HepG2 (cell line): Measurements from ENCODE around the gene PROS1. TPM values are rescaled to one million over a fixed set of nuclear protein-coding genes. Genes with fewer than 3 reads are reported as not detected.
A peak's percentile ranks its signal among the peaks of the same experiment; 100 is the strongest.

Experiments used
- ARNTL ChIP-seq: sonication (generic); formaldehyde crosslinking; IDR thresholded peaks from 2 replicates; pipeline ENCODE4 v1.4.0; 2020; ENCODE audit warnings: mild to moderate bottlenecking, missing genetic modification reagents
- BORCS8-MEF2B ChIP-seq: sonication (generic); formaldehyde crosslinking; IDR thresholded peaks from 2 replicates; pipeline ENCODE4 v1.8.0; 2022; ENCODE audit warnings: mild to moderate bottlenecking, missing genetic modification reagents
- FOSL1 ChIP-seq: sonication (generic); formaldehyde crosslinking; IDR thresholded peaks from 2 replicates; pipeline ENCODE4 v1.9.0; 2021; ENCODE audit warnings: missing genetic modification reagents, borderline replicate concordance
- HIVEP1 ChIP-seq: sonication (generic); formaldehyde crosslinking; IDR thresholded peaks from 2 replicates; pipeline ENCODE4 v1.4.0; 2020; ENCODE audit warnings: mild to moderate bottlenecking, missing genetic modification reagents
- IKZF4 ChIP-seq: sonication (generic); formaldehyde crosslinking; IDR thresholded peaks from 2 replicates; pipeline ENCODE4 v1.5.1; 2020; ENCODE audit warnings: borderline replicate concordance, mild to moderate bottlenecking, low read depth, missing genetic modification reagents; ENCODE audit errors: not compliant biosample characterization
- JDP2 ChIP-seq: sonication (generic); formaldehyde crosslinking; IDR thresholded peaks from 2 replicates; pipeline ENCODE4 v1.8.1; 2022; ENCODE audit warnings: missing genetic modification reagents, borderline replicate concordance
- KAT2B ChIP-seq: fragments of 150-350 bp; IDR thresholded peaks from 2 replicates; pipeline ENCODE4 v1.6.1; 2014; ENCODE audit warnings: low read depth, low read length, borderline replicate concordance
- KDM6A ChIP-seq: IDR thresholded peaks from 2 replicates; pipeline ENCODE4 v1.6.1; 2016; ENCODE audit warnings: low read depth
- MTF2 ChIP-seq: sonication (generic); formaldehyde crosslinking; IDR thresholded peaks from 2 replicates; pipeline ENCODE4 v1.5.0; 2020; ENCODE audit warnings: missing genetic modification reagents, borderline replicate concordance
- NFE2L2 ChIP-seq: fragments of 150-350 bp; IDR thresholded peaks from 2 replicates; pipeline ENCODE4 v1.6.1; 2014; ENCODE audit warnings: low read length
- PLSCR1 ChIP-seq: sonication (generic); formaldehyde crosslinking; IDR thresholded peaks from 2 replicates; pipeline ENCODE4 v1.5.0; 2020; ENCODE audit warnings: missing genetic modification reagents, mild to moderate bottlenecking, borderline replicate concordance
- SAFB2 ChIP-seq: sonication (generic); formaldehyde crosslinking; IDR thresholded peaks from 2 replicates; pipeline ENCODE4 v1.5.1; 2020; ENCODE audit warnings: missing genetic modification reagents, low read depth, mild to moderate bottlenecking, borderline replicate concordance
- SMAD3 ChIP-seq: sonication (generic); formaldehyde crosslinking; IDR thresholded peaks from 2 replicates; pipeline ENCODE4 v1.4.0; 2020; ENCODE audit warnings: missing genetic modification reagents
- TEAD3 ChIP-seq: optimal IDR thresholded peaks from 2 replicates; pipeline ENCODE3; 2016; ENCODE audit warnings: borderline replicate concordance
- ZBTB26 ChIP-seq: IDR thresholded peaks from 2 replicates; pipeline ENCODE4 v1.6.1; 2016; ENCODE audit warnings: missing compliant biosample characterization, missing genetic modification reagents, borderline replicate concordance
- ZBTB40 ChIP-seq, 2 experiments: fragments of 450-650 bp in 1 of 2; sonication (generic) in 1 of 2; formaldehyde crosslinking in 1 of 2; IDR thresholded peaks; 2 replicates each; pipeline versions ENCODE4 v1.6.1 to v1.8.0; 2016 to 2022; ENCODE audit warnings: antibody characterized with exemption in 1 of 2, mild to moderate bottlenecking in 1 of 2, missing genetic modification reagents in 1 of 2
- ZFY ChIP-seq: sonication (generic); formaldehyde crosslinking; IDR thresholded peaks from 2 replicates; pipeline ENCODE4 v1.4.0; 2020; ENCODE audit warnings: missing genetic modification reagents
- ZNF136 ChIP-seq: sonication (generic); formaldehyde crosslinking; IDR thresholded peaks from 2 replicates; pipeline ENCODE4 v1.8.1; 2022; ENCODE audit warnings: low read depth, mild to moderate bottlenecking, moderate library complexity, missing genetic modification reagents
- ZNF746 ChIP-seq: sonication (generic); formaldehyde crosslinking; IDR thresholded peaks from 2 replicates; pipeline ENCODE4 v1.8.0; 2022; ENCODE audit warnings: mild to moderate bottlenecking, missing genetic modification reagents
- ZNF839 ChIP-seq: sonication (generic); formaldehyde crosslinking; IDR thresholded peaks from 2 replicates; pipeline ENCODE4 v1.4.0; 2020; ENCODE audit warnings: missing genetic modification reagents, mild to moderate bottlenecking, borderline replicate concordance
- polyA plus RNA-seq, 8 experiments: library from polyadenylated mRNA; depleted of rRNA in 3 of 8; stranded (reverse) in 7 of 8; unstranded in 1 of 8; fragments of >200 nt; fragmentation: Illumina TruSeq in 4 of 8; extraction: Trizol in 4 of 8; gene quantifications; 2 replicates each; pipeline versions ENCODE4 v1.2.1 to v1.2.3, GENCODE V29; 2011 to 2016; ENCODE audit warnings: low read depth in 4 of 8, missing spikeins in 1 of 8, mixed read lengths in 1 of 8; ENCODE audit not compliant: insufficient read depth in 1 of 8
- total RNA-seq, 5 experiments: library from RNA; depleted of rRNA; stranded (reverse); fragments of >200 nt; fragmentation: Illumina TruSeq; extraction: Trizol; gene quantifications; 2 replicates each; pipeline ENCODE4 v1.2.3, GENCODE V29; 2016; ENCODE audit warnings: low read depth in 1 of 5

PROS1 gene
- total and polyA plus RNA-seq, 2 of the 13 experiments (the other 11 are each of a cell fraction or from before 2014, with no cell fraction given), result 63.8 to 76.8 TPM

GRCh38 chr3:94004301-94004910 lies 30.7 kb upstream of the PROS1 start (continued):
- TF ChIP-seq KAT2B, result no peak
- no peak for TF ChIP-seq MTF2
- no peak for TF ChIP-seq PLSCR1 (CRISPR knock-in tag)
- no peak for TF ChIP-seq BORCS8-MEF2B (CRISPR knock-in tag)
- no peak for TF ChIP-seq IKZF4 (CRISPR knock-in tag)
- TF ChIP-seq ZNF839, result no peak
- TF ChIP-seq ZFY (CRISPR knock-in tag), result no peak
- no peak for TF ChIP-seq SMAD3 (CRISPR knock-in tag)
- no peak for TF ChIP-seq ZBTB26 (CRISPR knock-in tag)
- TF ChIP-seq HIVEP1 (CRISPR knock-in tag), result no peak
- no peak for TF ChIP-seq JDP2 (CRISPR knock-in tag)
- TF ChIP-seq ARNTL (CRISPR knock-in tag), result no peak
- TF ChIP-seq FOSL1 (CRISPR knock-in tag), result no peak
- no peak for TF ChIP-seq NFE2L2
- no peak for TF ChIP-seq SAFB2
- no peak for TF ChIP-seq ZBTB40 (IDR thresholded peaks at IDR 0.05)
- no peak for TF ChIP-seq ZBTB40 (CRISPR knock-in tag; IDR thresholded peaks at IDR 0.05)
- TF ChIP-seq TEAD3 (CRISPR knock-in tag), result peak; percentile 41
- TF ChIP-seq KDM6A (CRISPR knock-in tag), result no peak
- no peak for TF ChIP-seq ZNF746
- no peak for TF ChIP-seq ZNF136 (CRISPR knock-in tag)
